ENCODE data around the gene LARP4.

The LARP4 gene

GRCh38 chr12:50528800-50529199 is 128.1 kb downstream of the LARP4 start:
- no peak for DNase-seq

DNA sequence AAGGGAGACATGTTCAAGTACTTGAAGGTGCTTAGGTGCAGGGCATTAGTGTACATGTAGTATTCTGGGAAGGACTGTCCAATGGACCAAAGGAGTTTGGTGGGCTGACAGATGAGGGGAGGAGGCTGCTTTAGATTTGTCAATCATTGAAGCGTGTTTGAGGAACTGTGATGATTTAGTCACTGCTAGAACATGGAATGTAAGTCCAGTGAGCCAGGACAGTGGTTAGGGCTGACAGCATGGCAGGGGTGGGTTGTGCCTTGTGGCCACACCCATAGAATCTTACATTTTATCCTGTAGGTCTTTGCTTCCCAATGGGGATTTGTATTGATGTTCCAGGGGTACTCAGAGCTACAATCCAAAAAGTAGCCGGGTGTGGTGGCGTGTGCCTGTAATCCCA is 128.7 kb downstream of the LARP4 start:
- DNase-seq = no peak

Data from bone marrow (tissue), 2 donors.